ENCODE results near the gene COL2A1.
"Not testable (repeated sequence)": the region's sequence is repeated elsewhere in the genome, so short reads cannot be mapped to it uniquely, and the experiment has no call there.

Gene COL2A1

DNA sequence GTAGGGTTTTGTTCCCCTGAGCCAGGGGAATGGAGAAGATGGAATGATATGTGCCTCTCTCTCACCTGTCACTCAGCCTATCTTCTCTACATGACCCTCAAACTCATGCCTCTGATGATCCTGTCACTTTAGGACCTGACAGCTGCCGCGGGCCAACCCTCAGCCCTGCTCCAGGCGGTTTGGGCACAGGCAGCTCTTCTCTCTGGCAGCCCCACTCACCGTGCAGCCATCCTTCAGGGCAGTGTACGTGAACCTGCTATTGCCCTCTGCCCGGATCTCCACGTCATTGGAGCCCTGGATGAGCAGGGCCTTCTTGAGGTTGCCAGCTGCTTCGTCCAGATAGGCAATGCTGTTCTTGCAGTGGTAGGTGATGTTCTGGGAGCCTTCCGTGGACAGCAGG lies 30.4 kb downstream of the COL2A1 start:
- no peak for DNase-seq

- no peak for DNase-seq
These were observed 31.4 kb downstream of the COL2A1 start for GRCh38 chr12:47972895-47973294.

- DNase-seq, result no peak
These were observed 33.4 kb downstream of the COL2A1 start for GRCh38 chr12:47970843-47971242.

DNA sequence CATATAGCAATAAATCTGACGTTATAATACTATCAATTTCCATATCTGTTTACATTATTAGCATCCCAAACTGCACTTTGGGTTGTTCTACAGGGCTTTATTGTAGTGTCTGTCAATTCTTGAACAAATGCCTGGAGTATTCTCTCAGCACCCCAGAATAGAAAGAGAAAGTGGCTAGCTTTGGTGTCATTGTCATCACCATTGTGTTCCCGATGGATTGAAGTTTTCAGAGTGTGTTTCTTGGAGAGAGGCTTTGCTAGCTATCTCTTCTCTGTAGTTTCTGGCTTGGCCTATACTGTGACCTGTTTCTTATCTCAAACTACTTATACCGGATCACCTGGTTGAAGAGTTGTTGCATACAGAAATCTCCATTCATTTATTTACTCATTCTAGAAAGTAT lies 34.4 kb downstream of the COL2A1 start:
- no peak for DNase-seq

- no peak for DNase-seq
These were observed 36.6 kb downstream of the COL2A1 start for GRCh38 chr12:47967461-47968321.

DNA sequence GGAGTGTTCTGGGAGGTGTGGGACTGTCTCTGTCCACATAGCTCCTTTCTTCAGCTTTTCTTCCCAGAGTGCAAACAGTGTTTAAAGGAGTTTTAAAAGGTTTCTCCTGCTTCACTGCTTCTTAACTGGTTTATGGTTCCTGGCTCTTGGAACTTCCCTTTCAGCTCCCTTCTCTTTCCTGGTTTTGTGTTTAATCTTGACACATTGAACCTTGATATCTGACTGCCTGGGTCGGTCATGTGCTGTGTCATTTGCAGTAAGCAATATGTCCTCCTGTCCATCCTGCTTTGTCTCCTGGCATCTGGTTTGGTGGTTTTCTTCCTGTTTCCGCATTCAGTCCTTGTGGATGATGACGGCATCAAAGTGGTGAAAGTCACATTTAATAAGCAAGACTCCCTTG lies 38.7 kb downstream of the COL2A1 start:
- DNase-seq, result no peak

- peak in 1 of 2 experiments; percentile 6 for DNase-seq
These were observed 40.1 kb downstream of the COL2A1 start for GRCh38 chr12:47964106-47964728.

GRCh38 chr12:47963340-47964040 lies 40.8 kb downstream of the COL2A1 start, which contains the start of gene TMEM106C:
TMEM106C (plus strand) TSS chr12:47963596; CDS start chr12:47964237, 641 bp downstream.
- peak; percentile 86 to 93 for DNase-seq

DNA sequence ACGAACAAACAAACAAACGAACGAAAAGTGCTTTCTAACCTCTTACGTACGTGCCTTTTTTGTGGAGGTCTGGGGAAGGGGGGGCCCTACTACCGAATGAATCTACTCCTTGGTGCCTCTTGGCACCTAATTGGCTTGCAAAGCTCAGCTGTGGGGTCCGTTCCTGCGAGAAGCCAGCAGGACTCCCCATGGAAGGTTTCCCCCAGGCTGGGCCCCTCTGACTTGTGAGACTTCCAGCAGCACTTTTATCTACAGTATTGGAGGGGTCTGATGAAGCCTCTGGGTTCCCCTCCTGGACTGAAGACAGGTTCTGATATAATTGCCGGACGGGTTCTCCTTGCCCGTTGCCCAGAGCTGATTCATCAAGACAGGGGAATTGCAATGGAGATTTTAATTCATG lies 42.1 kb downstream of the COL2A1 start:
- no peak for DNase-seq

- DNase-seq, result not testable (repeated sequence)
These were observed 46.6 kb downstream of the COL2A1 start for GRCh38 chr12:47957671-47958070.

DNA sequence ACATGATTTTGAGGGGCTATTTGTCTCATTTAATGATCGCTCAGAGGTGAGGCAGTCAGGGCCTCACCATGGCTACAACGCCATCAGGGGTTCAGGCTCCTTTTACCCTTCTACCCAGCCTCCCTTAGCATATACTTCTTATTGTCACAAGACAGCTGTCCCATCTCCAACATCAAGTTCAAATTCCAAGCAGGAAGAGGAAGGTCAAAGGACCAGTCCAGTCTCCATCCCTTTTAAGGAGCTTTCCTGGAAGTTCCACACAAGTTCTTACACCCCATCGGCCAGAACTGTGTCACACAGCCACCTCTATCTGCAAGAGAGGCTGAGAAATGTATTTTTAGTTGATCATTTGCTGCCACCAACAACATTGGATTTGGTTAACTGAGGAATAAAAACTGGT lies 49.2 kb downstream of the COL2A1 start:
- DNase-seq, result no peak

DNA sequence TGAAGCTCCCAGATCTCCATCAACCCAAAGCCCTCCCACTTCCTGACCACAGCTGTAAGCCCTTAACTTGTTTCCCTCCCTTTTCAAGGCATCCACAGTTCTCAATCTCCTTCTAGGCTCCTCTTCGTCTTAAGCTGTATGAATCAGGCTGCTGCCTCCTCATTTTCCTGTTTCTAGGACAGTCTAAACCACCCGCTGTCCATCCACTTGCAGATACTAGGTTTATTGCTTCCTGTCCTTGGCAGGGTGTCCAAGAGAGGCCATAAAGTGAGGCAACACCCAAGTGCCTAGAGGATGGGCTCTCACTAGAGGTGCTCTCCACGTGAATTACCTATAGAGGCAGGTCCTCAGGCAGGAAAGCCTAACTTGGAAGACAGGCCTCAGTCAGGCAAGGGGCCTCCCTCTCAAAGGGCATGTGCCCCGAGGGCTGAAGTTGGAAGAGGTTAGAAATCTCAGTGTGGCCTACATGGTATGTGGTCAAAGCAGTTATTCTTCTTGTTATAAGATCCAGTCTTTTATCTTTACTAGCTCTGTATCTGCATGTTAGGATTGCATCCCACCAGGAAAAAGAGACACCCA lies 49.7 kb downstream of the COL2A1 start:
- no peak for DNase-seq

DNA sequence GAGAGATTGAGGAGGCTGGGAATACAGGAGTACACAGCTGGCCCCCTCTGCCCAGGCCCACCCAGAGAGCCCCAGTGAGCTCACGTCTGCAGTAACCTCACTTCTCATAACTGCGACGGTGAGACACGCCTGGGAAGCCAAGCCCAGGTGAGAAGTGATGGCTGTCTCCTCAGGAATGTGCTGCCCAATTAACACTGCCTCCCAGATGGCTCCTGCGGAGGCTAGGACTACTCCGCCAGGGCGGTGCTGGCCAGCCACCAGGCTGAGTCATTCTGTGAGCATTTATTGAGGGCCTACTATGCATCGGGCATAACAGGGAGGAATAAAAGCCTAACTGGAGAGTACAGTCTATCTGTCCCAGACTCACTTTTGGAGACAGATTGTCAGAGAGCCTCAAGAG lies 50.2 kb downstream of the COL2A1 start:
- no peak for DNase-seq

- DNase-seq, result no peak
These were observed 53.3 kb downstream of the COL2A1 start for GRCh38 chr12:47950856-47951468.

DNA sequence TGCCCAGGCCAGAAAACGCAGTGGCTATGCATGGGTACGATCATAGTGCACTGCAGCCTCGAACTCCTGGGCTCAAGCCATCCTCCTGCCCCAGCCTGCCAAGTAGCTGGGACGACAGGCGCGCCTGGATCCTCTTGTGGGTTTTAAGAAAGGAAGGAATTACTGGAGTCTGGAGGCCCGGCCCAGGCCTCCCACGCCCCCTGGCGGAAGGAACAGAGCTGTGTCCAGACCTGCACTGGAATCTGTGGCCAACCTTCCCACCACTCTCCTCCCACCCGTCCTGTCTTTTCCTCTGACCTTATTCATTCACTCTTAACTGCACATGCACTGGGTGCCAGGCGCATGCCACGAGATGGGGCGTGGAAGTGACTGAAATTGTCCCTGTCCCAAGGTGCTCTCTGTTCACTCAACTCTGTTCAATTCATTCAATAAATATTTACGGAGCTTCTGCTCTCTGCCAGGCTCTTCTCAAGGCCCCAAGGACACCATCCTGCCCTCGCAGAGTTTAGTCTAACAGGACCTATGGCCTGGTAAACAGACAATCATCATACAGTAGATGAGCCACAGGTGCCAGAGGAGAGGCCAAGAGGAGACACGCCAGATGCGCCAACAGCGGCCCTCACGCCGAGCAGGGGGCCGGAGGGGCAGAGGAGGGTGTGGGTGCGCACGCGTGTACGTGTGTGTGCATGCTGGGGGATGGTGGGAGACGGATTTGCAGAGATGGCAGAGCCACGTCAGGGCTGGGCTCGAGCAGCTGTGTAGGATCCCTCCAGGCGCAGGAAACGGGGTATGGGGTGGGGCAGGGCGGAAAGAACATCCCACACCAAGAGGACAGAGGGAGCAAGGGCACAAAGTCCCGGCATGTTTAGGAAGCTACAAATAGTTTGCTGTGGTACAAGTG lies 54.6 kb downstream of the COL2A1 start:
- DNase-seq, result peak; percentile 7 to 56

DNA sequence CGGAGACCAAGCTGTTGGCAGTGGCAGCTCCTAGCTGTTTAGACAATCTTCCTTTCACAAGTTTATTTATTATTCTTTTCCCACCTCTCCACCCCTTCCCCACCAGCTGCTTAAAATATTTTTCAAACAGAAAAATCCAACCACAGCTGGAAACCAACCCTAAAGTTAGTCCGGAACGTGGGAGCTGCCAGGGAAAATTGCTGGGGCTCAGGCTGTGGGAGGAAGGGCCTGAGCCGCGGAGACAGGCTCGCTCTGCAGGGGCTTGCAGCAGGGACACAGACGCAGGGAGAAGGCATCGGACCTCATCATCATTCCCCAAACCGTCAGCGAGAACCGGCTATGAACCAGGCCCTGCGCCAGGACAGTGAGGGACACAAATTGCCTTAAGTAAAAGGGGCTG lies 56.9 kb downstream of the COL2A1 start:
- no peak for DNase-seq

DNA sequence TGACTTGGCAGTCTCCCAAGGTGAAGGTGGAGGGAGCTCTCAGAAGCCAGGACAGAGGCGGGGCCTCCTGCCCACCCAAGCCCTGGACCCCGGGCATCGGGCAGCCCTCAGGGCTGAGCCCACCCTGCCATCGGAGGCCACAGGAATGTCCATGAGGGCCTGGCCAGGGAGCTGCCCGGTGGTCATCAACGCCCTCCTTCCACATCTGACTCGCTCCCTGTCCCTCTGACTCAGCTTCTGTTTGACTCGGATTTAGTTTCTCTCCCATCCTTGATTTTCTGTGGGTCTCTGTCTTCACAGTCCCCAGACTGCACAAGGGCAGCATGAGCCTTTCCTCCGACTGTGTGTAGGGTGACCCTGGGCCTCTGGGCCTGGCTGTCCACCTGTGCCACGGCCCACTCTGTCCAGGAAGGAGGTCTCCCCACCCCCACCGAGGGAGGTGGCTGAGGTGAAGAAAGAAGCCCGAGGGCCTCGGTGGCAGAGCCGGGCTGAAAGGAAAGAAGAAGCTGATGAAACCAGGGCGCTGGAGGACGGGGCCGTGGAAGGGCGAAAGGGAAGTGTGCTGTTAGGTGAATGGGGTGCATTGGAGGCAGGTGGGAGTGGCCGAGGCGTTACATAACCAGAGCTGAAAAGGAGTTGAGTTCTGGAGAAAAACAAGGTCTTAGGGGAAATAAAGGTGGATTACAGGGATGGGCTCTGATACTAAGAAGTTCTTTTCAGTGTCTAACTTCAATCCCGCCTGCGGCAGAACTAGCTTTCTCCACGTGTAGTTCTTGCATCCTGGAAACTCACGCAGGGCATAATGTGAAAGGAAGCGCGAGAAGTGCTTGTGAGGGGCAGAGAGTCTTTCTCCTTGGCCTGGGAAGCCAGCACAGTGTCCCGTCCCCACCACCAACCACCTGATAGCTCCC lies 57.6 kb downstream of the COL2A1 start:
- no peak for DNase-seq

DNA sequence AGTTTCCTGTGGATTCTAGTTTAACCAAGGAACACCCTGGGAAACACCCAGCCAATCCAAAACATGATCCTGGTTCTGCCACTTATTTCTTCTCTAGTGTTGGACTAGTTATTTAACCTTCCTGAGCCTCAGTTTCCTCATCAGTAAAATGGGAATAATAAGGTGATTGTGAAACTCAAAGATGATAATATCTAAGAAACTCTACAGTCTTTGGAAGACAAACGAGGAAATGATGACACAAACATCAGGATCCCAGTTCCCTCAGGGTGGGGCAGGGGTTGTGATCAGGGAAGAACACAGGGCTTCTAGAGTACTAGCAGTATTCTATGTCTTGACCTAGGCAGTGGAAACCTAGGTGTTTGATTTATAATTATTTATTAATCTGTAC lies 58.9 kb downstream of the COL2A1 start:
- no peak for DNase-seq

DNA sequence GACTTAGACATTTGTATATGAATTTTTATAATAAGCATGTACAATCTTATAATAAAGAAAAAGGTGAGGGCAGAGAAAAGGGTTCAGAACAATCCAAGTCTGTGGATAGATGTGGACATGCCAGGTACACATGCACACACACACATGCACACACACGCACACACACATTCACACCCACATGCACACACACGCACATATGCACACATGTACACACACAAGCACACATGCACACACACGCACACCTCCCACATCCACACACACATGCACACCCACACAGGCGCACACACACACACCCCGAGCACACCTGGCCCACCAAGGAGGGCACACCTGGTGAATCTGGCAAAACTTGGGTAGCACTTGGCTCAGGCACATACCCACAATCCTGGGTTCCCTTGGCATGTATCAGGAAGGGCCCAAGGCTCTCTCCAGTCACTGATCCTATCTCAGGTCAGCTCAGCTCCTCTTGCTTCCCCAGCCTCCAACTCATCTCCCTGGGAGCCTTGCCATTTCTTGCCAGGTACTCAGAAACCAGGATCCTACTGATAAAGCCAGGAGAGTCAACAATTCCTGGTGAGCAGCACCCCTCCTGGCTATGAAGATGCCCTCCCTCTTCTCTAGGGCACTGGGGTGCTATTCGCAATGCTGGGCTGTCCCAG lies 59.5 kb downstream of the COL2A1 start:
- DNase-seq, result no peak
